ENCODE measurements around the gene NFU1. TPM values are rescaled to one million over a fixed set of nuclear protein-coding genes. Genes with fewer than 3 reads are reported as not detected.

NFU1 gene
- total and polyA plus RNA-seq, 2 experiments from 2014 or later = 38.5 to 74.3 TPM

- H3K36me3 ChIP-seq (ENCODE audit: low read depth) = peaks cover 10% of the 10 kb centered on the region; the same call in 1 of the 2 replicates
- in situ Hi-C loops (cut with MboI) = no loop called here
- H3K9ac ChIP-seq = no peak overlapping the region
- H3K79me2 ChIP-seq (ENCODE audit: insufficient read depth) = no peaks in the 10 kb centered on the region
- H4K20me1 ChIP-seq (ENCODE audit: insufficient read depth) = no peaks in the 10 kb centered on the region
- WGBS, 2 experiments (ENCODE audit: low coverage in 1 of 2, low lambda C conversion rate in 2 of 2, missing lambda C conversion rate in 2 of 2) = 69 to 71% methylated on average over 5 of the region's 5 CpGs
- H3K9me2 ChIP-seq (ENCODE audit: insufficient read depth) = no peaks in the 10 kb centered on the region
- H3K9me3 ChIP-seq (ENCODE audit: low read depth) = no peaks in the 10 kb centered on the region
- H3K27me3 ChIP-seq (replicated peaks; ENCODE audit: insufficient read depth) = no peaks in the 10 kb centered on the region
- H3F3A ChIP-seq (ENCODE audit: insufficient read depth) = peaks cover 4% of the 10 kb centered on the region; the same call in 1 of the 2 replicates
- H3K27ac ChIP-seq = no peak overlapping the region
- DNase-seq = no peak
- H3K4me1 ChIP-seq (ENCODE audit: insufficient read depth) = no peaks in the 10 kb centered on the region
- H2AFZ ChIP-seq = no peak overlapping the region
- no peak overlapping the region for H3K4me3 ChIP-seq
- TF ChIP-seq EZH2 (IDR thresholded peaks at IDR 0.05; ENCODE audit: insufficient read depth, poor library complexity, severe bottlenecking) (no peak), EZH2phosphoT487 (IDR thresholded peaks at IDR 0.05; ENCODE audit: insufficient read depth, low read depth) (no peak)
- no peak overlapping the region for H3K4me2 ChIP-seq (ENCODE audit: unreplicated experiment)
Observed at GRCh38 chr2:69470911-69471310, 33.7 kb upstream of the NFU1 start.

DNA sequence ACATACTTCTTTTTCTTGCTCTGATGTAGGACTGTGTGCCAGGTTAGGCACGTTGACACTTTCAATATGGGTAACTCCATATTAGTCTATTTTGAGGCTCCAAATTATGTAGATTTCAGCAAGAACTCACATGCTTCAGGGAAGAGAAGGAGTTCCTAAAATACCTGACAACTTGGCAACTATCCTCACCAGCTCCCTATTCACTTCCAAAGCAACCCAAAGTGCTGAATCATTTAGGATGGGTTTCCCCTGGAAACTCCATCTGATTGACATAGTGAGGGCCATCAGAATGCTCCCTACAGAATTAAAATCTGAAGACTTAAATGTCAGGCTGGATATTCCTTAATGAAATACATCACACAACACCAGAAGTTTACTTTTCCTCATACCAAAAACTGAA, 32.5 kb upstream of the NFU1 start:
- no peak overlapping the region for H3K27ac ChIP-seq
- 92 to 98% methylated on average over 1 of the region's 1 CpG for WGBS, 2 experiments (ENCODE audit: low coverage in 1 of 2, low lambda C conversion rate in 2 of 2, missing lambda C conversion rate in 2 of 2)
- H3K4me3 ChIP-seq = no peak overlapping the region
- H3K9ac ChIP-seq = no peak overlapping the region
- no peaks in the 10 kb centered on the region for H3K9me3 ChIP-seq (ENCODE audit: low read depth)
- peaks cover 4% of the 10 kb centered on the region; the same call in 1 of the 2 replicates for H3F3A ChIP-seq (ENCODE audit: insufficient read depth)
- no peaks in the 10 kb centered on the region for H3K79me2 ChIP-seq (ENCODE audit: insufficient read depth)
- no peaks in the 10 kb centered on the region for H3K9me2 ChIP-seq (ENCODE audit: insufficient read depth)
- H3K4me1 ChIP-seq (ENCODE audit: insufficient read depth) = 0 out of 2 replicates have a peak, but pooled peaks cover 2% of the 10 kb centered on the region
- H4K20me1 ChIP-seq (ENCODE audit: insufficient read depth) = no peaks in the 10 kb centered on the region
- no peak overlapping the region for H2AFZ ChIP-seq
- H3K36me3 ChIP-seq (ENCODE audit: low read depth) = no peaks in the 10 kb centered on the region
- no peaks in the 10 kb centered on the region for H3K27me3 ChIP-seq (replicated peaks; ENCODE audit: insufficient read depth)
- TF ChIP-seq EZH2 (IDR thresholded peaks at IDR 0.05; ENCODE audit: insufficient read depth, poor library complexity, severe bottlenecking) = no peak
- TF ChIP-seq EZH2phosphoT487 (IDR thresholded peaks at IDR 0.05; ENCODE audit: insufficient read depth, low read depth) = no peak
- H3K4me2 ChIP-seq (ENCODE audit: unreplicated experiment) = no peak overlapping the region
- no peak for DNase-seq
- in situ Hi-C loops (cut with MboI) = no loop called here

DNA sequence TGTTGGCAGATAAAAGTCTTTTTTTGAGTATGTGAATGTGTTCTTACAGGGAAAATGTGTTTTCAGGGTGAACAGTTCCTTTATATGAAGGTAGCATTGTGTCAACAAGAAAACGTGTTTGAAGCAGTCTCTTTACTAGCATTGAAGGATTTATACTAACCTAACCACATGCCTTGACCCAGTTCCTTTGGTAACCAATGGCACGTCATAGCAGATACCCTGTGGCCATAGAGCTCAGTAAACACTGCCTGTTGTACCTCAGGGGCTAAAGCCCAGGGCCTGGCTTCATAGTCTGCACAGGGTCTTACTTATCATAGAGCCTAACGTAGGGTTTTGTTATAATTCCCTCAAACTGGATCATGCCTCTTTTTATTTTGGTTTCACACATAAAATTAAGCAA, 32.1 kb upstream of the NFU1 start:
- Histone ChIP-seq H3K9me3 (ENCODE audit: low read depth) (no peaks in the 10 kb centered on the region), H3K4me1 (ENCODE audit: insufficient read depth) (0 out of 2 replicates have a peak, but pooled peaks cover 3% of the 10 kb centered on the region), H3K36me3 (ENCODE audit: low read depth) (no peaks in the 10 kb centered on the region), H2AFZ (no peak overlapping the region), H3K9ac (no peak overlapping the region), H3K27ac (no peak overlapping the region), H3K4me3 (no peak overlapping the region), H3K27me3 (replicated peaks; ENCODE audit: insufficient read depth) (no peaks in the 10 kb centered on the region), H3K9me2 (ENCODE audit: insufficient read depth) (no peaks in the 10 kb centered on the region), H3F3A (ENCODE audit: insufficient read depth) (peaks cover 4% of the 10 kb centered on the region; the same call in 1 of the 2 replicates), H4K20me1 (ENCODE audit: insufficient read depth) (no peaks in the 10 kb centered on the region), H3K4me2 (ENCODE audit: unreplicated experiment) (no peak overlapping the region), H3K79me2 (ENCODE audit: insufficient read depth) (no peaks in the 10 kb centered on the region)
- TF ChIP-seq EZH2phosphoT487 (IDR thresholded peaks at IDR 0.05; ENCODE audit: insufficient read depth, low read depth) (no peak), EZH2 (IDR thresholded peaks at IDR 0.05; ENCODE audit: insufficient read depth, poor library complexity, severe bottlenecking) (no peak)
- in situ Hi-C loops (cut with MboI) = no loop called here
- no peak for DNase-seq
- 67% methylated on average over 3 of the region's 3 CpGs for WGBS, 2 experiments (ENCODE audit: low coverage in 1 of 2, low lambda C conversion rate in 2 of 2, missing lambda C conversion rate in 2 of 2)

- Histone ChIP-seq H3K4me3 (no peak overlapping the region), H3K9me3 (ENCODE audit: low read depth) (no peaks in the 10 kb centered on the region), H3K27me3 (replicated peaks; ENCODE audit: insufficient read depth) (no peaks in the 10 kb centered on the region), H3K4me1 (ENCODE audit: insufficient read depth) (0 out of 2 replicates have a peak, but pooled peaks cover 3% of the 10 kb centered on the region), H3K36me3 (ENCODE audit: low read depth) (no peaks in the 10 kb centered on the region), H3K4me2 (ENCODE audit: unreplicated experiment) (no peak overlapping the region), H3K9ac (no peak overlapping the region), H3K9me2 (ENCODE audit: insufficient read depth) (no peaks in the 10 kb centered on the region), H3K27ac (no peak overlapping the region), H3F3A (ENCODE audit: insufficient read depth) (peaks cover 4% of the 10 kb centered on the region; the same call in 1 of the 2 replicates), H3K79me2 (ENCODE audit: insufficient read depth) (peaks cover 4% of the 10 kb centered on the region; the same call in 1 of the 2 replicates), H2AFZ (no peak overlapping the region), H4K20me1 (ENCODE audit: insufficient read depth) (no peaks in the 10 kb centered on the region)
- DNase-seq = no peak
- TF ChIP-seq EZH2phosphoT487 (IDR thresholded peaks at IDR 0.05; ENCODE audit: insufficient read depth, low read depth) (no peak), EZH2 (IDR thresholded peaks at IDR 0.05; ENCODE audit: insufficient read depth, poor library complexity, severe bottlenecking) (no peak)
- 91 to 92% methylated on average over 8 of the region's 8 CpGs for WGBS, 2 experiments (ENCODE audit: low coverage in 1 of 2, low lambda C conversion rate in 2 of 2, missing lambda C conversion rate in 2 of 2)
- in situ Hi-C loops (cut with MboI) = no loop called here
Observed at GRCh38 chr2:69466728-69467127, 29.5 kb upstream of the NFU1 start.

Measured in GM23248 (cell line).